ENCODE results near the gene CADM1. TPM values are rescaled to one million over a fixed set of nuclear protein-coding genes. Genes with fewer than 3 reads are reported as not detected.

The CADM1 gene
- total and polyA plus RNA-seq, 4 experiments from 2014 or later = 2.8 to 5.6 (median 3.3) TPM

- no peak overlapping the region for H3K27ac ChIP-seq (ENCODE audit: low read depth, low read length)
- no peaks in the 10 kb centered on the region for H3K27me3 ChIP-seq (ENCODE audit: insufficient read depth, low read length)
- H3K36me3 ChIP-seq (ENCODE audit: insufficient read depth, low read length) = no peaks in the 10 kb centered on the region
- DNase-seq = no peak
- Mint-ChIP-seq H3K27me3 (peaks cover 0 to 4% of the 10 kb centered on the region in 2 donors), H3K36me3 (no peaks in the 10 kb centered on the region), H3K4me3 (no peak overlapping the region), H3K27ac (no peak overlapping the region), H3K9me3 (no peaks in the 10 kb centered on the region), H3K4me1 (peaks cover 0 to 10% (median 0%) of the 10 kb centered on the region in 4 donors)
- no peak overlapping the region for H3K4me3 ChIP-seq (ENCODE audit: low read length in 2 of 2)
- intact Hi-C loops (cut with micrococcal nuclease) = no loop called here
- H3K9me3 ChIP-seq (ENCODE audit: control insufficient read depth in 1 of 2, low read length in 2 of 2) = no peaks in the 10 kb centered on the region
- no peaks in the 10 kb centered on the region for H3K4me1 ChIP-seq (ENCODE audit: insufficient read depth, low read length)
- ChIA-PET POLR2A (ENCODE audit: partially characterized antibody) (no interaction called here), CTCF (ENCODE audit: partially characterized antibody) (no interaction called here)
Measured at GRCh38 chr11:115255006-115255762, 249.0 kb downstream of the CADM1 start.

- Mint-ChIP-seq H3K27me3 (peaks cover 0 to 4% of the 10 kb centered on the region in 2 donors), H3K27ac (no peak overlapping the region), H3K4me1 (peaks cover 0 to 3% (median 0%) of the 10 kb centered on the region in 4 donors), H3K36me3 (no peaks in the 10 kb centered on the region), H3K4me3 (no peak overlapping the region), H3K9me3 (no peaks in the 10 kb centered on the region)
- CTCF ChIA-PET (ENCODE audit: partially characterized antibody) = no interaction called here
- no peaks in the 10 kb centered on the region for H3K27me3 ChIP-seq (ENCODE audit: insufficient read depth, low read length)
- no peaks in the 10 kb centered on the region for H3K36me3 ChIP-seq (ENCODE audit: insufficient read depth, low read length)
- POLR2A ChIA-PET (ENCODE audit: partially characterized antibody) = no interaction called here
- intact Hi-C loops (cut with micrococcal nuclease) = no loop called here
- DNase-seq = no peak
- no peak overlapping the region for H3K27ac ChIP-seq (ENCODE audit: low read depth, low read length)
- H3K4me1 ChIP-seq (ENCODE audit: insufficient read depth, low read length) = no peaks in the 10 kb centered on the region
- no peaks in the 10 kb centered on the region for H3K9me3 ChIP-seq (ENCODE audit: control insufficient read depth in 1 of 2, low read length in 2 of 2)
- H3K4me3 ChIP-seq (ENCODE audit: low read length in 2 of 2) = no peak overlapping the region
Measured at GRCh38 chr11:115251126-115251525, 253.1 kb downstream of the CADM1 start.

- Mint-ChIP-seq H3K27me3 (no peaks in the 10 kb centered on the region), H3K27ac (no peak overlapping the region), H3K36me3 (no peaks in the 10 kb centered on the region), H3K4me1 (no peaks in the 10 kb centered on the region), H3K4me3 (no peak overlapping the region), H3K9me3 (no peaks in the 10 kb centered on the region)
- ChIA-PET POLR2A (ENCODE audit: partially characterized antibody) (no interaction called here), CTCF (ENCODE audit: partially characterized antibody) (no interaction called here)
- Histone ChIP-seq H3K27ac (ENCODE audit: low read depth, low read length) (no peak overlapping the region), H3K36me3 (ENCODE audit: insufficient read depth, low read length) (no peaks in the 10 kb centered on the region), H3K4me3 (ENCODE audit: low read length in 2 of 2) (no peak overlapping the region), H3K9me3 (ENCODE audit: control insufficient read depth in 1 of 2, low read length in 2 of 2) (no peaks in the 10 kb centered on the region), H3K4me1 (ENCODE audit: insufficient read depth, low read length) (no peaks in the 10 kb centered on the region), H3K27me3 (ENCODE audit: insufficient read depth, low read length) (no peaks in the 10 kb centered on the region)
- intact Hi-C loops (cut with micrococcal nuclease) = no loop called here
- no peak for DNase-seq
Measured at GRCh38 chr11:115249061-115249578, 255.1 kb downstream of the CADM1 start.

GRCh38 chr11:115247953-115248352 is 256.3 kb downstream of the CADM1 start:
- CTCF ChIA-PET (ENCODE audit: partially characterized antibody) = no interaction called here
- Mint-ChIP-seq H3K36me3 (no peaks in the 10 kb centered on the region), H3K27me3 (no peaks in the 10 kb centered on the region), H3K9me3 (no peaks in the 10 kb centered on the region), H3K4me1 (no peaks in the 10 kb centered on the region), H3K4me3 (no peak overlapping the region), H3K27ac (no peak overlapping the region)
- Histone ChIP-seq H3K4me3 (ENCODE audit: low read length in 2 of 2) (no peak overlapping the region), H3K27me3 (ENCODE audit: insufficient read depth, low read length) (no peaks in the 10 kb centered on the region), H3K36me3 (ENCODE audit: insufficient read depth, low read length) (no peaks in the 10 kb centered on the region), H3K27ac (ENCODE audit: low read depth, low read length) (no peak overlapping the region), H3K4me1 (ENCODE audit: insufficient read depth, low read length) (no peaks in the 10 kb centered on the region), H3K9me3 (ENCODE audit: control insufficient read depth in 1 of 2, low read length in 2 of 2) (no peaks in the 10 kb centered on the region)
- DNase-seq = no peak
- POLR2A ChIA-PET (ENCODE audit: partially characterized antibody) = no interaction called here
- intact Hi-C loops (cut with micrococcal nuclease) = no loop called here

- H3K36me3 Mint-ChIP-seq = no peaks in the 10 kb centered on the region
- no peak overlapping the region for H3K4me3 Mint-ChIP-seq
- no peak for DNase-seq
- H3K4me1 Mint-ChIP-seq = no peaks in the 10 kb centered on the region
- POLR2A ChIA-PET (ENCODE audit: partially characterized antibody) = no interaction called here
- intact Hi-C loops (cut with micrococcal nuclease) = no loop called here
- H3K9me3 Mint-ChIP-seq = no peaks in the 10 kb centered on the region
- no peaks in the 10 kb centered on the region for H3K27me3 Mint-ChIP-seq
- Histone ChIP-seq H3K36me3 (ENCODE audit: insufficient read depth, low read length) (no peaks in the 10 kb centered on the region), H3K27me3 (ENCODE audit: insufficient read depth, low read length) (no peaks in the 10 kb centered on the region), H3K27ac (ENCODE audit: low read depth, low read length) (no peak overlapping the region), H3K9me3 (ENCODE audit: control insufficient read depth in 1 of 2, low read length in 2 of 2) (no peaks in the 10 kb centered on the region), H3K4me3 (ENCODE audit: low read length in 2 of 2) (no peak overlapping the region), H3K4me1 (ENCODE audit: insufficient read depth, low read length) (no peaks in the 10 kb centered on the region)
- CTCF ChIA-PET (ENCODE audit: partially characterized antibody) = no interaction called here
- no peak overlapping the region for H3K27ac Mint-ChIP-seq
Measured at GRCh38 chr11:115247361-115247760, 256.9 kb downstream of the CADM1 start.

GRCh38 chr11:115244758-115245157 is 259.5 kb downstream of the CADM1 start:
- intact Hi-C loops (cut with micrococcal nuclease) = no loop called here
- DNase-seq = no peak
- no peaks in the 10 kb centered on the region for H3K4me1 Mint-ChIP-seq
- no peaks in the 10 kb centered on the region for H3K27me3 Mint-ChIP-seq
- Histone ChIP-seq H3K9me3 (ENCODE audit: control insufficient read depth in 1 of 2, low read length in 2 of 2) (no peaks in the 10 kb centered on the region), H3K27me3 (ENCODE audit: insufficient read depth, low read length) (no peaks in the 10 kb centered on the region), H3K4me3 (ENCODE audit: low read length in 2 of 2) (no peak overlapping the region), H3K36me3 (ENCODE audit: insufficient read depth, low read length) (no peaks in the 10 kb centered on the region), H3K4me1 (ENCODE audit: insufficient read depth, low read length) (no peaks in the 10 kb centered on the region), H3K27ac (ENCODE audit: low read depth, low read length) (no peak overlapping the region)
- CTCF ChIA-PET (ENCODE audit: partially characterized antibody) = no interaction called here
- H3K36me3 Mint-ChIP-seq = no peaks in the 10 kb centered on the region
- no peak overlapping the region for H3K4me3 Mint-ChIP-seq
- no peak overlapping the region for H3K27ac Mint-ChIP-seq
- no peaks in the 10 kb centered on the region for H3K9me3 Mint-ChIP-seq
- POLR2A ChIA-PET (ENCODE audit: partially characterized antibody) = no interaction called here

GRCh38 chr11:115244296-115244695 is 259.9 kb downstream of the CADM1 start:
- no peaks in the 10 kb centered on the region for H3K27me3 ChIP-seq (ENCODE audit: insufficient read depth, low read length)
- POLR2A ChIA-PET (ENCODE audit: partially characterized antibody) = no interaction called here
- intact Hi-C loops (cut with micrococcal nuclease) = no loop called here

More at GRCh38 chr11:115244296-115244695, 259.9 kb downstream of the CADM1 start:
- Histone ChIP-seq H3K4me3 (ENCODE audit: low read length in 2 of 2) (no peak overlapping the region), H3K36me3 (ENCODE audit: insufficient read depth, low read length) (no peaks in the 10 kb centered on the region), H3K27ac (ENCODE audit: low read depth, low read length) (no peak overlapping the region), H3K4me1 (ENCODE audit: insufficient read depth, low read length) (no peaks in the 10 kb centered on the region), H3K9me3 (ENCODE audit: control insufficient read depth in 1 of 2, low read length in 2 of 2) (no peaks in the 10 kb centered on the region)
- H3K4me3 Mint-ChIP-seq = no peak overlapping the region
- CTCF ChIA-PET (ENCODE audit: partially characterized antibody) = no interaction called here
- H3K9me3 Mint-ChIP-seq = no peaks in the 10 kb centered on the region
- no peak for DNase-seq
- H3K4me1 Mint-ChIP-seq = no peaks in the 10 kb centered on the region
- H3K27me3 Mint-ChIP-seq = no peaks in the 10 kb centered on the region
- H3K27ac Mint-ChIP-seq = no peak overlapping the region
- no peaks in the 10 kb centered on the region for H3K36me3 Mint-ChIP-seq

Data from CD4-positive, alpha-beta memory T cell (primary cell).